HCT116 (cell line): ENCODE data around the gene PTPRQ. TPM values are rescaled to one million over a fixed set of nuclear protein-coding genes. Genes with fewer than 3 reads are reported as not detected.

Experiments used
- ATAC-seq: fragments of 200-7000 bp; cut with Tn5 transposase; 2 replicates; pipeline ENCODE4 v1.9.1; 2020; ENCODE audit warnings: mild to moderate bottlenecking, moderate library complexity
- BruUV-seq: library from RNA; stranded (reverse); fragments of 400-500 nt; replicated peaks from 2 replicates; lab custom pipeline; 2021; lab: Mats Ljungman, UMichigan
- CTCF ChIA-PET: fragments of 300-600 bp; sonication (Branson Sonifier 250); formaldehyde crosslinking; loops from one replicate; lab custom pipeline; 2021; ENCODE audit warnings: antibody characterized with exemption; lab: Charles Lee
- POLR2A ChIA-PET: fragments of 300-600, 350-600 bp; sonication (Branson Sonifier 250); formaldehyde crosslinking; loops from one replicate; lab custom pipeline; 2021; ENCODE audit warnings: antibody characterized with exemption; lab: Charles Lee
- RAD21 ChIA-PET, 2 experiments: fragments of 300-600 bp; sonication (Branson Sonifier 250); formaldehyde crosslinking; loops; one replicate each; lab custom pipeline; 2023; ENCODE audit warnings: low total read pairs in 2 of 2; ENCODE audit not compliant: uncharacterized antibody in 2 of 2, unreplicated experiment in 2 of 2, low non-redundant PET in 1 of 2; lab: Charles Lee
- DNase-seq: peaks from one replicate; pipeline ENCODE4 v3.0.0-alpha.2; 2010; ENCODE audit warnings: low read depth, low spot score
- H2AFZ ChIP-seq: fragments of 200-600 bp; shearing (Covaris generic), sonication (generic); 2 replicates; pipeline ENCODE4 v1.6.1; 2017; ENCODE audit warnings: low read depth, mixed run types, mixed read lengths, antibody characterized with exemption, low read length; ENCODE audit not compliant: poor library complexity, severe bottlenecking
- H3K27ac ChIP-seq: 2 replicates; pipeline ENCODE4 v1.5.1; 2012; ENCODE audit warnings: low read depth, low read length
- H3K27me3 ChIP-seq: fragments of 200-600 bp; sonication (generic); 2 replicates; pipeline ENCODE4 v1.6.1; 2016; ENCODE audit warnings: mixed run types, low read length, mixed read lengths; ENCODE audit not compliant: insufficient read depth
- H3K36me3 ChIP-seq, 2 experiments: fragments of 200-500 bp in 1 of 2; fragments of 200-600 bp in 1 of 2; sonication (Bioruptor generic) in 1 of 2; sonication (generic) in 1 of 2; 2 replicates each; pipeline versions ENCODE4 v1.5.1 to v1.6.1; 2014 to 2016; ENCODE audit warnings: low read length in 2 of 2, inconsistent platforms in 1 of 2, mixed read lengths in 1 of 2, mixed run types in 1 of 2; ENCODE audit not compliant: insufficient read depth in 2 of 2, control insufficient read depth in 1 of 2
- H3K4me1 ChIP-seq, 2 experiments: fragments of 200-600 bp in 1 of 2; sonication (generic) in 1 of 2; 2 replicates each; pipeline versions ENCODE4 v1.5.1 to v1.6.1; 2012 to 2017; ENCODE audit warnings: low read length in 2 of 2, inconsistent platforms in 1 of 2, mild to moderate bottlenecking in 1 of 2, mixed read lengths in 1 of 2, mixed run types in 1 of 2, moderate library complexity in 1 of 2; ENCODE audit not compliant: insufficient read depth in 2 of 2, control insufficient read depth in 1 of 2
- H3K4me2 ChIP-seq: fragments of 200-600 bp; sonication (generic); 2 replicates; pipeline ENCODE4 v1.6.1; 2017; ENCODE audit warnings: mixed run types, low read length, mixed read lengths
- H3K4me3 ChIP-seq, 2 experiments: fragments of 200-600 bp in 1 of 2; sonication (generic) in 1 of 2; replicated peaks in 1 of 2; 2 replicates each; pipeline ENCODE4 v1.5.1; 2011 to 2016; ENCODE audit warnings: low read length in 2 of 2, control low read depth in 1 of 2, low read depth in 1 of 2, mild to moderate bottlenecking in 1 of 2, mixed read lengths in 1 of 2, mixed run types in 1 of 2
- H3K79me2 ChIP-seq: fragments of 200-600 bp; sonication (generic); 2 replicates; pipeline ENCODE4 v1.6.1; 2017; ENCODE audit warnings: mild to moderate bottlenecking, mixed run types, low read length, moderate library complexity, mixed read lengths; ENCODE audit not compliant: insufficient read depth
- H3K9ac ChIP-seq: fragments of 200-600 bp; sonication (generic); 2 replicates; pipeline ENCODE4 v1.6.1; 2016; ENCODE audit warnings: low read length, mixed read lengths
- H3K9me2 ChIP-seq: fragments of 200-600 bp; sonication (generic), shearing (Covaris generic); 2 replicates; pipeline ENCODE4 v1.6.1; 2017; ENCODE audit warnings: mixed run types, mild to moderate bottlenecking, moderate library complexity; ENCODE audit not compliant: insufficient read depth
- H3K9me3 ChIP-seq, 2 experiments: fragments of 200-500 bp in 1 of 2; fragments of 200-600 bp in 1 of 2; sonication (Bioruptor generic) in 1 of 2; sonication (generic) in 1 of 2; 2 replicates each; pipeline ENCODE4 v1.6.1; 2014 to 2017; ENCODE audit warnings: low read length in 2 of 2, mixed read lengths in 2 of 2, inconsistent platforms in 1 of 2, low read depth in 1 of 2, mild to moderate bottlenecking in 1 of 2, mixed run types in 1 of 2, moderate library complexity in 1 of 2; ENCODE audit not compliant: control insufficient read depth in 1 of 2, insufficient read depth in 1 of 2
- H4K20me1 ChIP-seq: fragments of 200-600 bp; sonication (generic), shearing (Covaris generic); 2 replicates; pipeline ENCODE4 v1.6.1; 2017; ENCODE audit warnings: mixed run types, mild to moderate bottlenecking, moderate library complexity; ENCODE audit not compliant: insufficient read depth
- CBX3 ChIP-seq: IDR thresholded peaks from 2 replicates; pipeline ENCODE4 v1.6.1; 2012; ENCODE audit warnings: low read depth
- CEBPB ChIP-seq: IDR thresholded peaks from 2 replicates; pipeline ENCODE4 v1.6.1; 2012; ENCODE audit warnings: low read depth
- EZH2 ChIP-seq: fragments of 200-600 bp; sonication (generic); IDR thresholded peaks from 2 replicates; pipeline ENCODE4 v1.6.1; 2017; ENCODE audit warnings: antibody characterized with exemption, mixed run types
- EZH2phosphoT487 ChIP-seq: fragments of 200-600 bp; IDR thresholded peaks from 2 replicates; pipeline ENCODE4 v1.6.1; 2018; ENCODE audit warnings: antibody characterized with exemption, borderline replicate concordance
- MAX ChIP-seq: IDR thresholded peaks from 2 replicates; pipeline ENCODE4 v1.6.1; 2012
- POLR2A ChIP-seq: IDR thresholded peaks from 2 replicates; pipeline ENCODE4 v1.7.0; 2011; ENCODE audit warnings: borderline replicate concordance; ENCODE audit not compliant: insufficient read depth, insufficient read length; ENCODE audit errors: extremely low read depth
- SIN3A ChIP-seq: IDR thresholded peaks from 2 replicates; pipeline ENCODE4 v1.6.1; 2012; ENCODE audit warnings: low read depth
- YY1 ChIP-seq: IDR thresholded peaks from 2 replicates; pipeline ENCODE4 v1.6.1; 2011; ENCODE audit warnings: low read length, low read depth, moderate library complexity, mild to moderate bottlenecking; ENCODE audit not compliant: insufficient replicate concordance; ENCODE audit errors: extremely low read depth
- intact Hi-C: fragments of 100-400 bp; cut with micrococcal nuclease; formaldehyde crosslinking; loops from 2 replicates; pipeline ENCODE4 v1.10.0; 2022
- total RNA-seq: library from RNA; stranded (reverse); gene quantifications from one replicate; pipeline ENCODE4 v1.2.1, GENCODE V29; 2021; ENCODE audit not compliant: unreplicated experiment
- TF ChIP-seq, protein P1 (sequence below): IDR thresholded peaks from 2 replicates; pipeline ENCODE4 v1.6.1; 2012; ENCODE audit warnings: low read depth

PTPRQ gene
- total RNA-seq, 1 experiment from 2014 or later = not detected

DNA sequence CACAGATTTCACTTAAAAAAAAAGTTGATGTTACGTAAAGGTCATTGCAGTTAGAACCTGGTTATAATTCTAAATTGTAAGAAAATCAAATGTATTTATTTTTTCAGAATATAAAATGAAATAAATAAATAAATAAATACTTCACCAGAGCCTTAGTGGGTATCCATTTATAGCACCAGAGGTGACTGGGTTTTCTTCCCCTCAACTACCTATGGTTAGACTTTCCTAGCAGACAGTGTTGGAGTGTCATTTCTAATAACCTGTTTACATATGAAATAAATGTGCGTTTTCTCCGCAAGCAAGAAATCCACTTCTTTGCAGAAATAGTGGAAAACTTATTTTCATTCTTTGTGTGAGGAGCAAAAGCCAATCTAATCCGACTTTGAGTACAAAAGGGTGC, 269.4 kb downstream of the PTPRQ start:
- Histone ChIP-seq H2AFZ (no peak overlapping the region), H3K9ac (no peak overlapping the region), H3K4me1 (no peaks in the 10 kb centered on the region), H3K27me3 (peaks cover 24% of the 10 kb centered on the region), H3K79me2 (no peaks in the 10 kb centered on the region), H3K9me3 (no peaks in the 10 kb centered on the region), H3K4me2 (no peak overlapping the region), H3K9me2 (no peaks in the 10 kb centered on the region), H3K36me3 (no peaks in the 10 kb centered on the region), H3K4me3 (no peak overlapping the region), H3K27ac (no peak overlapping the region), H4K20me1 (no peaks in the 10 kb centered on the region)
- BruUV-seq = no TSS peak
- TF ChIP-seq SIN3A (no peak), YY1 (no peak), CBX3 (no peak), POLR2A (no peak), CEBPB (no peak)
- TF ChIP-seq, protein P1, sequence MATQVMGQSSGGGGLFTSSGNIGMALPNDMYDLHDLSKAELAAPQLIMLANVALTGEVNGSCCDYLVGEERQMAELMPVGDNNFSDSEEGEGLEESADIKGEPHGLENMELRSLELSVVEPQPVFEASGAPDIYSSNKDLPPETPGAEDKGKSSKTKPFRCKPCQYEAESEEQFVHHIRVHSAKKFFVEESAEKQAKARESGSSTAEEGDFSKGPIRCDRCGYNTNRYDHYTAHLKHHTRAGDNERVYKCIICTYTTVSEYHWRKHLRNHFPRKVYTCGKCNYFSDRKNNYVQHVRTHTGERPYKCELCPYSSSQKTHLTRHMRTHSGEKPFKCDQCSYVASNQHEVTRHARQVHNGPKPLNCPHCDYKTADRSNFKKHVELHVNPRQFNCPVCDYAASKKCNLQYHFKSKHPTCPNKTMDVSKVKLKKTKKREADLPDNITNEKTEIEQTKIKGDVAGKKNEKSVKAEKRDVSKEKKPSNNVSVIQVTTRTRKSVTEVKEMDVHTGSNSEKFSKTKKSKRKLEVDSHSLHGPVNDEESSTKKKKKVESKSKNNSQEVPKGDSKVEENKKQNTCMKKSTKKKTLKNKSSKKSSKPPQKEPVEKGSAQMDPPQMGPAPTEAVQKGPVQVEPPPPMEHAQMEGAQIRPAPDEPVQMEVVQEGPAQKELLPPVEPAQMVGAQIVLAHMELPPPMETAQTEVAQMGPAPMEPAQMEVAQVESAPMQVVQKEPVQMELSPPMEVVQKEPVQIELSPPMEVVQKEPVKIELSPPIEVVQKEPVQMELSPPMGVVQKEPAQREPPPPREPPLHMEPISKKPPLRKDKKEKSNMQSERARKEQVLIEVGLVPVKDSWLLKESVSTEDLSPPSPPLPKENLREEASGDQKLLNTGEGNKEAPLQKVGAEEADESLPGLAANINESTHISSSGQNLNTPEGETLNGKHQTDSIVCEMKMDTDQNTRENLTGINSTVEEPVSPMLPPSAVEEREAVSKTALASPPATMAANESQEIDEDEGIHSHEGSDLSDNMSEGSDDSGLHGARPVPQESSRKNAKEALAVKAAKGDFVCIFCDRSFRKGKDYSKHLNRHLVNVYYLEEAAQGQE = no peak
- POLR2A ChIA-PET = no interaction called here
- RAD21 ChIA-PET = no interaction called here
- intact Hi-C loops = no loop called here
- no peak for ATAC-seq
- no peak for DNase-seq
- CTCF ChIA-PET = no interaction called here

DNA sequence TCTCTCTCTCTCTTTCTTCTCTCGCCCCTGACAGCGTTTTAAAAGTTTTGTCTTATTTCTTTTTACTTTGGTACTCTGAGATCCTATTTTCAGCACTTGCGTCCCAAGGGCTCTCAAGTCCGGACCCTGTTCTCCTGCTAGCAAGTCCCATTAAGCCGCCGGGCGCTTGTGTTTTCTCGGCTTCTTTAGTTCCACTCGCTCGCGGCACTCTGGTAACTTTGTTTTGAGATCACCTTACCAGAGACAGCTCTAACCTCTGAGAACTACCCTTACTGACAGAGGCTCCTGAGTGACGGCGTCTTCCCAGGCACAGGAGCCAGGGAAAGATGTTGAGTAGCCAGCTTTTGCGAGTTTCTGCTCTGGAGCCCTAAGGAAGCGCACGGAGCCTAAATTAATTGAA, 270.0 kb downstream of the PTPRQ start:
- Histone ChIP-seq H3K36me3 (no peaks in the 10 kb centered on the region), H3K9me2 (no peaks in the 10 kb centered on the region), H3K27me3 (peaks cover 24% of the 10 kb centered on the region), H3K9ac (no peak overlapping the region), H3K4me1 (no peaks in the 10 kb centered on the region), H3K4me3 (no peak overlapping the region), H3K79me2 (no peaks in the 10 kb centered on the region), H4K20me1 (no peaks in the 10 kb centered on the region), H3K4me2 (no peak overlapping the region), H3K9me3 (no peaks in the 10 kb centered on the region), H2AFZ (no peak overlapping the region), H3K27ac (no peak overlapping the region)
- no peak for TF ChIP-seq EZH2phosphoT487
- no peak for TF ChIP-seq MAX
- no peak for TF ChIP-seq EZH2
- no peak for ATAC-seq
- no TSS peak for BruUV-seq
- ChIA-PET RAD21 (no interaction called here), POLR2A (no interaction called here), CTCF (no interaction called here)
- intact Hi-C loops = no loop called here
- no peak for DNase-seq
